IMR-90 (cell line): ENCODE measurements around the gene RPS26. TPM values are rescaled to one million over a fixed set of nuclear protein-coding genes. Genes with fewer than 3 reads are reported as not detected.

Experiments
- ATAC-seq: fragments of 200-7000 bp; cut with Tn5 transposase; 2 replicates; pipeline ENCODE4 v1.9.1; 2020; ENCODE audit warnings: low read depth, mild to moderate bottlenecking, moderate library complexity
- BruUV-seq: library from RNA; stranded (reverse); fragments of 400-500 nt; replicated peaks from 2 replicates; lab custom pipeline; 2021; lab: Mats Ljungman, UMichigan
- CTCF ChIA-PET: fragments of 300-600 bp; formaldehyde crosslinking; extraction: SDS; loops from one replicate; lab custom pipeline; 2021; ENCODE audit warnings: antibody characterized with exemption; lab: Yijun Ruan, JAX
- POLR2A ChIA-PET: fragments of 300-600 bp; sonication (Branson Sonifier 250); formaldehyde crosslinking; loops from one replicate; lab custom pipeline; 2022; ENCODE audit warnings: antibody characterized with exemption; ENCODE audit not compliant: unreplicated experiment; lab: Charles Lee
- DNase-seq: peaks from one replicate; pipeline ENCODE4 v3.0.0; 2013
- H2AFZ ChIP-seq: replicated peaks from 2 replicates; pipeline ENCODE3; 2013; ENCODE audit warnings: low read length, mild to moderate bottlenecking; ENCODE audit not compliant: poor library complexity
- H2AK5ac ChIP-seq: 2 replicates; pipeline ENCODE4 v1.6.1; 2013; ENCODE audit warnings: low read depth, low read length, inconsistent platforms
- H2AK9ac ChIP-seq: replicated peaks from 2 replicates; pipeline ENCODE3; 2013; ENCODE audit warnings: mild to moderate bottlenecking, low read depth, low read length, moderate library complexity; ENCODE audit not compliant: poor library complexity
- H2BK120ac ChIP-seq: 2 replicates; pipeline ENCODE4 v1.6.1; 2013; ENCODE audit warnings: low read depth, low read length, inconsistent platforms
- H2BK15ac ChIP-seq: 3 replicates; pipeline ENCODE4 v1.6.1; 2013; ENCODE audit warnings: low read depth, low read length, inconsistent platforms
- H2BK20ac ChIP-seq: 2 replicates; pipeline ENCODE4 v1.6.1; 2013; ENCODE audit warnings: low read depth, mild to moderate bottlenecking, inconsistent platforms, low read length, moderate library complexity
- H2BK5ac ChIP-seq: 2 replicates; pipeline ENCODE4 v1.6.1; 2013; ENCODE audit warnings: mild to moderate bottlenecking, low read depth, low read length, inconsistent platforms; ENCODE audit not compliant: poor library complexity, severe bottlenecking
- H3K14ac ChIP-seq: replicated peaks from 2 replicates; pipeline ENCODE4 v1.6.1; 2013; ENCODE audit warnings: low read depth, low read length, inconsistent platforms
- H3K18ac ChIP-seq: 2 replicates; pipeline ENCODE4 v1.6.1; 2013; ENCODE audit warnings: low read depth, low read length, control low read depth
- H3K23ac ChIP-seq: 2 replicates; pipeline ENCODE4 v1.6.1; 2013; ENCODE audit warnings: low read depth, low read length, inconsistent platforms
- H3K27ac ChIP-seq: 2 replicates; pipeline ENCODE4 v1.5.1; 2013; ENCODE audit warnings: mild to moderate bottlenecking, control low read depth, low read length; ENCODE audit not compliant: insufficient read depth
- H3K27me3 ChIP-seq: 2 replicates; pipeline ENCODE4 v1.6.1; 2013; ENCODE audit warnings: low read length; ENCODE audit not compliant: control insufficient read depth, insufficient read depth
- H3K36me3 ChIP-seq: 2 replicates; pipeline ENCODE4 v1.6.1; 2013; ENCODE audit warnings: low read length, mixed read lengths; ENCODE audit not compliant: control insufficient read depth, insufficient read depth
- H3K4ac ChIP-seq: 2 replicates; pipeline ENCODE4 v1.6.1; 2013; ENCODE audit warnings: low read depth, low read length, inconsistent platforms
- H3K4me1 ChIP-seq: 2 replicates; pipeline ENCODE4 v1.6.1; 2013; ENCODE audit warnings: low read length, mixed read lengths; ENCODE audit not compliant: control insufficient read depth, insufficient read depth
- H3K4me2 ChIP-seq: 2 replicates; pipeline ENCODE4 v1.6.1; 2013; ENCODE audit warnings: low read depth, mild to moderate bottlenecking, control low read depth, low read length, moderate library complexity
- H3K4me3 ChIP-seq: 2 replicates; pipeline ENCODE4 v1.5.1; 2013; ENCODE audit warnings: low read depth, mild to moderate bottlenecking, control low read depth, low read length, moderate library complexity; ENCODE audit not compliant: insufficient read depth
- H3K56ac ChIP-seq: 2 replicates; pipeline ENCODE4 v1.6.1; 2013; ENCODE audit warnings: low read length, inconsistent platforms; ENCODE audit not compliant: insufficient read depth; ENCODE audit errors: extremely low read depth
- H3K79me1 ChIP-seq, 2 experiments: 2 replicates each; pipeline ENCODE4 v1.6.1; 2013; ENCODE audit warnings: low read length in 2 of 2, inconsistent platforms in 1 of 2, low read depth in 1 of 2
- H3K9ac ChIP-seq: 2 replicates; pipeline ENCODE4 v1.6.1; 2013; ENCODE audit warnings: low read depth, low read length, control low read depth
- H3K9me1 ChIP-seq: 2 replicates; pipeline ENCODE4 v1.6.1; 2013; ENCODE audit warnings: low read length, inconsistent platforms; ENCODE audit not compliant: insufficient read depth
- H3K9me3 ChIP-seq: 2 replicates; pipeline ENCODE4 v1.6.1; 2013; ENCODE audit warnings: low read length; ENCODE audit not compliant: control insufficient read depth, insufficient read depth
- H4K20me1 ChIP-seq: 2 replicates; pipeline ENCODE4 v1.6.1; 2013; ENCODE audit warnings: low read length, inconsistent platforms; ENCODE audit not compliant: insufficient read depth
- H4K5ac ChIP-seq: 2 replicates; pipeline ENCODE4 v1.6.1; 2013; ENCODE audit warnings: mild to moderate bottlenecking, low read depth, low read length, control low read depth
- H4K8ac ChIP-seq, 2 experiments: 2 replicates each; pipeline ENCODE4 v1.6.1; 2013; ENCODE audit warnings: low read depth in 2 of 2, low read length in 2 of 2, control low read depth in 1 of 2, inconsistent platforms in 1 of 2
- H4K91ac ChIP-seq: 2 replicates; pipeline ENCODE4 v1.6.1; 2013; ENCODE audit warnings: low read depth, low read length, inconsistent platforms; ENCODE audit not compliant: insufficient read depth
- BHLHE40 ChIP-seq: fragments of 150-350 bp; IDR thresholded peaks from 2 replicates; pipeline ENCODE4 v1.6.1; 2016; ENCODE audit warnings: mild to moderate bottlenecking, low read depth, low read length
- CEBPB ChIP-seq: IDR thresholded peaks from 2 replicates; pipeline ENCODE4 v1.6.1; 2012; ENCODE audit warnings: low read depth, low read length, improper control_type of control experiment
- CTCF ChIP-seq: conservative IDR thresholded peaks from 2 replicates; pipeline ENCODE4 v1.5.1; 2012; ENCODE audit warnings: mild to moderate bottlenecking, low read depth, low read length, improper control_type of control experiment
- ELK1 ChIP-seq: fragments of 150-350 bp; IDR thresholded peaks from 2 replicates; pipeline ENCODE4 v1.6.1; 2016; ENCODE audit warnings: low read depth, mild to moderate bottlenecking, low read length, moderate library complexity, borderline replicate concordance
- MAFK ChIP-seq: IDR thresholded peaks from 2 replicates; pipeline ENCODE4 v1.6.1; 2012; ENCODE audit warnings: low read depth, low read length, improper control_type of control experiment
- MAZ ChIP-seq: IDR thresholded peaks from 2 replicates; pipeline ENCODE4 v1.6.1; 2012; ENCODE audit warnings: low read depth, mild to moderate bottlenecking, low read length, improper control_type of control experiment, moderate library complexity, borderline replicate concordance
- MXI1 ChIP-seq: IDR thresholded peaks from 2 replicates; pipeline ENCODE4 v1.6.1; 2012; ENCODE audit warnings: low read depth, mild to moderate bottlenecking, low read length, moderate library complexity, borderline replicate concordance
- NFE2L2 ChIP-seq: fragments of 150-350 bp; IDR thresholded peaks from 2 replicates; pipeline ENCODE4 v1.6.1; 2016; ENCODE audit warnings: low read depth, mild to moderate bottlenecking, low read length
- POLR2A ChIP-seq: IDR thresholded peaks from 2 replicates; pipeline ENCODE4 v1.6.1; 2012; ENCODE audit warnings: mild to moderate bottlenecking, low read depth, low read length
- RCOR1 ChIP-seq: IDR thresholded peaks from 2 replicates; pipeline ENCODE4 v1.6.1; 2012; ENCODE audit warnings: mild to moderate bottlenecking, low read length, improper control_type of control experiment; ENCODE audit not compliant: insufficient replicate concordance
- RFX5 ChIP-seq: IDR thresholded peaks from 2 replicates; pipeline ENCODE4 v1.8.0; 2012; ENCODE audit warnings: low read depth, mild to moderate bottlenecking, low read length, moderate library complexity
- WGBS, 2 experiments: methylation state at CpG; one replicate each; pipeline versions ENCODE4 v1.1.5 to v1.1.7; 2013; ENCODE audit warnings: missing lambda C conversion rate in 2 of 2; ENCODE audit not compliant: insufficient read length in 1 of 2; ENCODE audit errors: extremely low coverage in 2 of 2; 5-methylcytosine and 5-hydroxymethylcytosine counted together
- dilution Hi-C: fragments of 300-500 bp; cut with HindIII; formaldehyde crosslinking; loops from one replicate; pipeline ENCODE4 v1.14.3; 2018; ENCODE audit warnings: low sequenced_read_pairs; ENCODE audit not compliant: unreplicated experiment
- in situ Hi-C: fragments of 300-500 bp; cut with MboI; formaldehyde crosslinking; loops from 3 replicates; pipeline ENCODE4 v1.14.3; 2019; ENCODE audit warnings: low sequenced_read_pairs, inconsistent platforms, mixed read lengths
- intact Hi-C: fragments of 100-400 bp; cut with micrococcal nuclease; formaldehyde crosslinking; loops from 2 replicates; pipeline ENCODE4 v1.10.0; 2022
- polyA plus RNA-seq, 3 experiments: library from polyadenylated mRNA; depleted of rRNA; stranded (reverse); fragments of >200 nt; gene quantifications; 2 replicates each; pipeline ENCODE4 v1.2.3, GENCODE V29; 2012; ENCODE audit warnings: low replicate concordance in 1 of 3
- total RNA-seq: library from RNA; depleted of rRNA; stranded (reverse); fragments of >200 nt; gene quantifications from 2 replicates; pipeline ENCODE4 v1.2.3, GENCODE V29; 2012

Gene RPS26
- total and polyA plus RNA-seq, 2 of the 4 experiments (the other 2 are of a cell fraction), result 307 to 1,824 TPM

- TF ChIP-seq ELK1, result no peak
Measured at GRCh38 chr12:56079723-56080555, 38.2 kb downstream of the RPS26 start, which contains the start of gene ERBB3 (continued).

DNA sequence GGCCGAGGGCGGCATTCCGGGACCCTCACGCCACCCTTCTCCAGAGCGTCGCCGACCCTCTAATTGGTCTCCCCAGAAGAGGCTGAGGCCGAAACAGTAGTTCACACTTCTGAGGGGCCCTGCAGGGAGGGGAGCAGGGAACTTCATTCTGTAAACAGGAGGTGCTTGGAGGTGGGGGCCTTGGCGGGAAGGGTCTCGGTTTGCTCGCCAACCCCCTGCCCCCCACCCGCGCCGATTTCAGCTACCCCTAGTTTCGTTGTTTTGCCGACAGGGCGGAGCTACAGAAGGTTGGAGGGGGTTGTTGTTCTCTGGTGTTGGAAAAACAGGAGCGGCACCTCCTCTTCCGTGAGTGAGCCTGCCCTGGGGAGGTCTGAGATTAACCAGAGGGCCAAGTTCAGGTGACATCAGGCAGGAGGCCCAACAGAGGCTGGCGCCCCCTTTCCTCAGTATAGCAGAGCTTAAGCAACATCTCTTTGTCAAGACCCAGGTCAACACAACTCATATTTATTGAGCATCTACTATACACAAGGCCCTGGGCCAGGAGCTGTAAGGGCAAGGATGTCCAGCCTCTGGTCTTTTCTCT lies 38.9 kb downstream of the RPS26 start:
- no CpG with 5 or more reads among the region's 20 CpGs for WGBS, 2 experiments
- Histone ChIP-seq H2BK5ac (no peak overlapping the region), H3K4me1 (peaks cover 4% of the 10 kb centered on the region; the same call in 1 of the 2 replicates), H3K27ac (no peak overlapping the region), H4K8ac (no peak overlapping the region), H3K4me3 (peak overlapping the region; percentile 67; the same call in 1 of the 2 replicates), H2BK15ac (no peak overlapping the region), H4K20me1 (no peaks in the 10 kb centered on the region; the same call in 1 of the 2 replicates), H3K9me3 (no peaks in the 10 kb centered on the region), H2BK120ac (no peak overlapping the region), H3K9me1 (0 out of 2 replicates have a peak, but pooled peaks cover 3% of the 10 kb centered on the region), H2AFZ (peak overlapping the region; percentile 100), H3K36me3 (no peaks in the 10 kb centered on the region), H3K18ac (no peak overlapping the region), H3K56ac (no peak overlapping the region), H3K9ac (no peak overlapping the region), H3K14ac (no peak overlapping the region), H3K23ac (peak overlapping the region; percentile 16; the same call in 1 of the 2 replicates), H2AK5ac (no peak overlapping the region), H3K27me3 (peaks cover 38% of the 10 kb centered on the region), H2AK9ac (peak overlapping the region; percentile 86), H2BK20ac (no peak overlapping the region), H3K4me2 (peak overlapping the region; percentile 96), H4K5ac (no peak overlapping the region), H4K91ac (no peak overlapping the region), H3K4ac (no peak overlapping the region), H3K79me1 (no peaks in the 10 kb centered on the region)
- intact Hi-C loops, result no loop called here
- ChIA-PET POLR2A (no interaction called here), CTCF (interaction anchor here (0.7 kb wide), 1 partner anchor 9 kb away, joined by 3 read pairs; no protein-coding TSS in a partner anchor)
- dilution Hi-C loops, result no loop called here
- BruUV-seq, result no TSS peak
- ATAC-seq, result no peak
- DNase-seq, result no peak
- in situ Hi-C loops, result no loop called here
- TF ChIP-seq RCOR1 (no peak), BHLHE40 (no peak), MXI1 (no peak), CTCF (no peak), RFX5 (no peak), NFE2L2 (no peak), POLR2A (no peak), CEBPB (no peak), MAZ (no peak), MAFK (no peak)
